ENCODE data around the gene EPHA7. TPM values are rescaled to one million over a fixed set of nuclear protein-coding genes. Genes with fewer than 3 reads are reported as not detected.

EPHA7 gene
- polyA plus RNA-seq, 1 of the 3 experiments (the other 2 are of a cell fraction), result under 0.01 TPM

DNA sequence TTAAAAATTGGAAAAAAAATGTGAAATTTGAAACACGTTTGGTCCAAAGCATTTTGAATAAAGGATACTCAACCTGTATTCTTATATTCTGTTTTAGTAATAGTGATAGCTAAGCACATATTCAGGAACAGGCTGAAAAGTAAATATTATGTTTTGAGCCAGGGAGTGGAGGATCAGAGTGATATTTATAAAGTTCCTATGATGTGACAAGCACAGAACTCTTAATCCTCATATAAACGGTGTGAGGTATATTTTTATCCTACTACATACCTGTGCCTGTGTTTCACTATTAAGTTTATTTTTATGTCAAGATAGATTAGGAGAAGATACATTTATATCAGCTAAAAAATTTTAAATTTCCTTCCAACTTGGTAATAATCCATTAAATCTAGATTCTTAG is 225.5 kb downstream of the EPHA7 start:
- no peaks in the 10 kb centered on the region for H3K27me3 ChIP-seq (ENCODE audit: insufficient read depth)
- ChIA-PET CTCF (no interaction called here), POLR2A (no interaction called here)

More for the DNA sequence above, 225.5 kb downstream of the EPHA7 start:
- Histone ChIP-seq H3K4me2 (no peak overlapping the region), H3K4me3 (ENCODE audit: low read depth in 2 of 2, low read length in 1 of 2) (no peak overlapping the region), H3K9ac (no peak overlapping the region), H3K36me3 (replicated peaks in 1 of 2; ENCODE audit: control insufficient read depth in 1 of 2, insufficient read depth in 2 of 2, low read length in 1 of 2) (no peaks in the 10 kb centered on the region), H2AFZ (ENCODE audit: low read depth) (no peak overlapping the region), H3F3A (replicated peaks; ENCODE audit: insufficient read depth) (no peaks in the 10 kb centered on the region), H3K4me1 (ENCODE audit: control insufficient read depth in 1 of 2, insufficient read depth in 2 of 2, low read depth in 1 of 2, low read length in 1 of 2) (no peaks in the 10 kb centered on the region), H3K9me3 (no peaks in the 10 kb centered on the region), H3K9me2 (no peaks in the 10 kb centered on the region), H3K79me2 (ENCODE audit: insufficient read depth) (no peaks in the 10 kb centered on the region), H4K20me1 (ENCODE audit: insufficient read depth) (no peaks in the 10 kb centered on the region), H3K27ac (ENCODE audit: low read depth in 2 of 2, low read length in 1 of 2) (no peak overlapping the region)
- 3% methylated on average over 2 of the region's 2 CpGs for WGBS (ENCODE audit: low lambda C conversion rate)
- TF ChIP-seq FOXM1 (IDR thresholded peaks at IDR 0.05; ENCODE audit: low read depth) (no peak), TEAD4 (IDR thresholded peaks at IDR 0.05; ENCODE audit: borderline replicate concordance, insufficient read depth) (no peak), GATA2 (CRISPR knock-in tag; IDR thresholded peaks at IDR 0.05) (no peak), MEF2A (IDR thresholded peaks at IDR 0.05; ENCODE audit: borderline replicate concordance, low read depth) (no peak), NFIC (IDR thresholded peaks at IDR 0.05; ENCODE audit: borderline replicate concordance) (no peak), FOSL2 (IDR thresholded peaks at IDR 0.05; ENCODE audit: borderline replicate concordance, low read depth) (no peak)
- TF ChIP-seq, protein P1, sequence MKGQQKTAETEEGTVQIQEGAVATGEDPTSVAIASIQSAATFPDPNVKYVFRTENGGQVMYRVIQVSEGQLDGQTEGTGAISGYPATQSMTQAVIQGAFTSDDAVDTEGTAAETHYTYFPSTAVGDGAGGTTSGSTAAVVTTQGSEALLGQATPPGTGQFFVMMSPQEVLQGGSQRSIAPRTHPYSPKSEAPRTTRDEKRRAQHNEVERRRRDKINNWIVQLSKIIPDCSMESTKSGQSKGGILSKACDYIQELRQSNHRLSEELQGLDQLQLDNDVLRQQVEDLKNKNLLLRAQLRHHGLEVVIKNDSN (IDR thresholded peaks at IDR 0.05; ENCODE audit: borderline replicate concordance, low read depth), result no peak
- no peak for DNase-seq

All from SK-N-SH (cell line).